Measurements from ENCODE around the gene ZNF14. TPM values are rescaled to one million over a fixed set of nuclear protein-coding genes. Genes with fewer than 3 reads are reported as not detected.

The ZNF14 gene
- total and polyA plus RNA-seq, 2 donors (not counting 3 experiments of a cell fraction or from before 2014, with no cell fraction given), result 0.65 to 2.6 TPM

DNA sequence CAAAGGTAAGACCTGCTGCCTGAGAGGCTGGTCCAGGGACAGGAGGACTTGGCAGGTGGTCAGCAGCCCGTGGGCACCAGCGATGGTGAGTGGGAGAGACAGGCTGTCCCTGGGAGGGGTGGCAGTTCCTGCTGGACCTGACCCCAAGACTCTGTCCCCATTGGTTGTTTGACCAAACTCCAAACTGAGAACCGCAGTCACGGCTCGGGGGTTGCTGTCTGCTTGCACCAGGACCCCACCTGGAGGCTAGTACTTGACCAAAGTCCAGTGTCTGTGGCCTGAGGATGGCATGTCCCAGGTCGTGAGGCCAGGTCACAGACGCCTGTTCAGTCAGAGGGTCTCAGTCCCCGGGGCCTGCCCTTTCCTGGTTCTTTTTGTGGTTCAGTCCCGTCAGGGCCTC, 9.9 kb upstream of the ZNF14 start:
- Histone ChIP-seq H3K36me3 (ENCODE audit: control insufficient read depth in 2 of 2, extremely low read depth in 1 of 2, insufficient read depth in 2 of 2, low read length in 2 of 2) (no peaks in the 10 kb centered on the region), H3K27me3 (ENCODE audit: control insufficient read depth in 2 of 2, insufficient read depth in 2 of 2, low read length in 2 of 2) (no peaks in the 10 kb centered on the region), H3K9me3 (replicated peaks; ENCODE audit: control insufficient read depth, insufficient read depth, low read length) (no peaks in the 10 kb centered on the region), H4K20me1 (replicated peaks; ENCODE audit: control insufficient read depth, extremely low read depth, insufficient read depth, low read length) (no peaks in the 10 kb centered on the region), H3K4me3 (replicated peaks in 1 of 3; ENCODE audit: insufficient read depth in 1 of 3, low read depth in 1 of 3, low read length in 3 of 3) (no peak overlapping the region), H2AFZ (ENCODE audit: low read depth, low read length) (no peak overlapping the region), H3K9me1 (replicated peaks; ENCODE audit: control insufficient read depth, extremely low read depth, insufficient read depth, low read length) (no peaks in the 10 kb centered on the region), H3K9ac (replicated peaks; ENCODE audit: extremely low read depth, insufficient read depth, low read length) (no peak overlapping the region), H3K79me2 (ENCODE audit: control insufficient read depth, insufficient read depth, low read length) (no peaks in the 10 kb centered on the region), H3K4me1 (ENCODE audit: control insufficient read depth, extremely low read depth, insufficient read depth, low read length) (no peaks in the 10 kb centered on the region), H3K4me2 (ENCODE audit: insufficient read depth, low read length) (no peak overlapping the region), H3K27ac (ENCODE audit: insufficient read depth, low read depth, low read length) (no peak overlapping the region)
- ChIA-PET POLR2A (no interaction called here), CTCF (no interaction called here)
- intact Hi-C loops (cut with micrococcal nuclease), result no loop called here
- FAIRE-seq (no peak), DNase-seq (ENCODE audit: low read depth, low spot score) (no peak)
- TF ChIP-seq GATA2 (IDR thresholded peaks at IDR 0.05; ENCODE audit: insufficient read depth, insufficient read length, low read depth, low read length) (no peak), JUN (IDR thresholded peaks at IDR 0.05; ENCODE audit: borderline replicate concordance, insufficient read depth, insufficient read length, low read depth) (no peak), FOS (IDR thresholded peaks at IDR 0.05; ENCODE audit: borderline replicate concordance, insufficient read depth, low read length) (no peak), EZH2 (IDR thresholded peaks at IDR 0.05; ENCODE audit: borderline replicate concordance, low read depth, low read length, severe bottlenecking) (no peak), POLR2AphosphoS5 (IDR thresholded peaks at IDR 0.05; ENCODE audit: insufficient read depth, low read depth, low read length) (no peak), MYC (IDR thresholded peaks at IDR 0.05; ENCODE audit: low read depth, low read length) (no peak), POLR2A (IDR thresholded peaks at IDR 0.05; ENCODE audit: low read depth, low read length) (no peak)
- TF ChIP-seq, protein P1, sequence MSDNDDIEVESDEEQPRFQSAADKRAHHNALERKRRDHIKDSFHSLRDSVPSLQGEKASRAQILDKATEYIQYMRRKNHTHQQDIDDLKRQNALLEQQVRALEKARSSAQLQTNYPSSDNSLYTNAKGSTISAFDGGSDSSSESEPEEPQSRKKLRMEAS (IDR thresholded peaks at IDR 0.05; ENCODE audit: insufficient read depth, insufficient read length), result no peak
- TF ChIP-seq, protein P2, sequence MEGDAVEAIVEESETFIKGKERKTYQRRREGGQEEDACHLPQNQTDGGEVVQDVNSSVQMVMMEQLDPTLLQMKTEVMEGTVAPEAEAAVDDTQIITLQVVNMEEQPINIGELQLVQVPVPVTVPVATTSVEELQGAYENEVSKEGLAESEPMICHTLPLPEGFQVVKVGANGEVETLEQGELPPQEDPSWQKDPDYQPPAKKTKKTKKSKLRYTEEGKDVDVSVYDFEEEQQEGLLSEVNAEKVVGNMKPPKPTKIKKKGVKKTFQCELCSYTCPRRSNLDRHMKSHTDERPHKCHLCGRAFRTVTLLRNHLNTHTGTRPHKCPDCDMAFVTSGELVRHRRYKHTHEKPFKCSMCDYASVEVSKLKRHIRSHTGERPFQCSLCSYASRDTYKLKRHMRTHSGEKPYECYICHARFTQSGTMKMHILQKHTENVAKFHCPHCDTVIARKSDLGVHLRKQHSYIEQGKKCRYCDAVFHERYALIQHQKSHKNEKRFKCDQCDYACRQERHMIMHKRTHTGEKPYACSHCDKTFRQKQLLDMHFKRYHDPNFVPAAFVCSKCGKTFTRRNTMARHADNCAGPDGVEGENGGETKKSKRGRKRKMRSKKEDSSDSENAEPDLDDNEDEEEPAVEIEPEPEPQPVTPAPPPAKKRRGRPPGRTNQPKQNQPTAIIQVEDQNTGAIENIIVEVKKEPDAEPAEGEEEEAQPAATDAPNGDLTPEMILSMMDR (IDR thresholded peaks at IDR 0.05; ENCODE audit: extremely low read depth in 1 of 2, insufficient read depth in 1 of 2, low read depth in 1 of 2, low read length in 2 of 2), result no peak
- no TSS peak for BruUV-seq (replicated peaks)
- dilution Hi-C loops (cut with MboI; ENCODE audit: extremely low pct_ligation_motif_present, low sequenced_read_pairs), result no loop called here
